ENCODE data around the gene ARL15.

DNA sequence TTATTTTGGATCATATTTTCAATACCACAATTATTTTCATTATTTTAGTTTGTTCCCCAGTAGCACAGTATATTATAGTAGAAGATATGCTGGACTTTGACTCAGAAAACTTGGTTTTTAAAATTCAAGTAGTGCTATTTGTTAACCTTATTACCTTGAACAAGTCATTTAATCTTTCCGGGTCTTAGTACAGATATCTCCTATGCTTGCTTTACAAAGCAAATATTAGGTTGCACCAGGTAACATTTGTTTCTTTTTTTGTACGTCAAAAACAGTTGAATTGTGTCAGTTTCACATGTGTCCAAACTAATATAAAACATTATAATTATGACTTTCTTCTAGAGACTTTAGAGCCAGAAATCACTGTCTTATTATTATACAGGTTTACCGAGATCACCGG lies 338.1 kb downstream of the ARL15 start:
- TF ChIP-seq, protein P1, sequence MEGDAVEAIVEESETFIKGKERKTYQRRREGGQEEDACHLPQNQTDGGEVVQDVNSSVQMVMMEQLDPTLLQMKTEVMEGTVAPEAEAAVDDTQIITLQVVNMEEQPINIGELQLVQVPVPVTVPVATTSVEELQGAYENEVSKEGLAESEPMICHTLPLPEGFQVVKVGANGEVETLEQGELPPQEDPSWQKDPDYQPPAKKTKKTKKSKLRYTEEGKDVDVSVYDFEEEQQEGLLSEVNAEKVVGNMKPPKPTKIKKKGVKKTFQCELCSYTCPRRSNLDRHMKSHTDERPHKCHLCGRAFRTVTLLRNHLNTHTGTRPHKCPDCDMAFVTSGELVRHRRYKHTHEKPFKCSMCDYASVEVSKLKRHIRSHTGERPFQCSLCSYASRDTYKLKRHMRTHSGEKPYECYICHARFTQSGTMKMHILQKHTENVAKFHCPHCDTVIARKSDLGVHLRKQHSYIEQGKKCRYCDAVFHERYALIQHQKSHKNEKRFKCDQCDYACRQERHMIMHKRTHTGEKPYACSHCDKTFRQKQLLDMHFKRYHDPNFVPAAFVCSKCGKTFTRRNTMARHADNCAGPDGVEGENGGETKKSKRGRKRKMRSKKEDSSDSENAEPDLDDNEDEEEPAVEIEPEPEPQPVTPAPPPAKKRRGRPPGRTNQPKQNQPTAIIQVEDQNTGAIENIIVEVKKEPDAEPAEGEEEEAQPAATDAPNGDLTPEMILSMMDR (conservative IDR thresholded peaks at IDR 0.05) = no peak
- TF ChIP-seq EZH2 (IDR thresholded peaks at IDR 0.05; ENCODE audit: low read depth) = no peak
